Loucy (cell line): ENCODE measurements around the gene SYNDIG1.

ENCODE experiments used
- EZH2phosphoT487 ChIP-seq: fragments of 200-600 bp; IDR thresholded peaks from 2 replicates; pipeline ENCODE4 v1.6.1; 2018; ENCODE audit warnings: antibody characterized with exemption, mild to moderate bottlenecking, moderate library complexity, borderline replicate concordance
- TF ChIP-seq, protein P1 (sequence below): fragments of 200-600 bp; sonication (generic); conservative IDR thresholded peaks from 2 replicates; pipeline ENCODE4 v1.5.1; 2014; ENCODE audit warnings: mild to moderate bottlenecking, antibody characterized with exemption, low read length

- TF ChIP-seq, protein P1, sequence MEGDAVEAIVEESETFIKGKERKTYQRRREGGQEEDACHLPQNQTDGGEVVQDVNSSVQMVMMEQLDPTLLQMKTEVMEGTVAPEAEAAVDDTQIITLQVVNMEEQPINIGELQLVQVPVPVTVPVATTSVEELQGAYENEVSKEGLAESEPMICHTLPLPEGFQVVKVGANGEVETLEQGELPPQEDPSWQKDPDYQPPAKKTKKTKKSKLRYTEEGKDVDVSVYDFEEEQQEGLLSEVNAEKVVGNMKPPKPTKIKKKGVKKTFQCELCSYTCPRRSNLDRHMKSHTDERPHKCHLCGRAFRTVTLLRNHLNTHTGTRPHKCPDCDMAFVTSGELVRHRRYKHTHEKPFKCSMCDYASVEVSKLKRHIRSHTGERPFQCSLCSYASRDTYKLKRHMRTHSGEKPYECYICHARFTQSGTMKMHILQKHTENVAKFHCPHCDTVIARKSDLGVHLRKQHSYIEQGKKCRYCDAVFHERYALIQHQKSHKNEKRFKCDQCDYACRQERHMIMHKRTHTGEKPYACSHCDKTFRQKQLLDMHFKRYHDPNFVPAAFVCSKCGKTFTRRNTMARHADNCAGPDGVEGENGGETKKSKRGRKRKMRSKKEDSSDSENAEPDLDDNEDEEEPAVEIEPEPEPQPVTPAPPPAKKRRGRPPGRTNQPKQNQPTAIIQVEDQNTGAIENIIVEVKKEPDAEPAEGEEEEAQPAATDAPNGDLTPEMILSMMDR: no peak
- no peak for TF ChIP-seq EZH2phosphoT487
Measured at GRCh38 chr20:24572140-24572539, 102.7 kb downstream of the SYNDIG1 start.
